H1 (cell line): Measurements from ENCODE around the gene DNAAF5. TPM values are rescaled to one million over a fixed set of nuclear protein-coding genes. Genes with fewer than 3 reads are reported as not detected.

Source experiments
- CTCF ChIA-PET: fragments of 300-600 bp; sonication (Branson Sonifier 250); formaldehyde crosslinking; loops from one replicate; lab custom pipeline; 2021; ENCODE audit not compliant: partially characterized antibody; lab: Charles Lee
- POLR2A ChIA-PET: fragments of 300-600 bp; sonication (Branson Sonifier 250); formaldehyde crosslinking; loops from one replicate; lab custom pipeline; 2021; ENCODE audit warnings: inconsistent platforms; ENCODE audit not compliant: partially characterized antibody; lab: Charles Lee
- DNase-seq, 2 experiments: peaks; one replicate each; pipeline versions ENCODE4 v3.0.0 to v3.0.0-alpha.2; 2010 to 2022; ENCODE audit warnings: low spot score in 2 of 2, low read depth in 1 of 2, mixed read lengths in 1 of 2
- FAIRE-seq: peaks from 2 replicates; lab custom pipeline; 2011; peaks lifted over from hg19 to GRCh38; lab: Jason Lieb, UNC
- H2AFZ ChIP-seq: 2 replicates; pipeline ENCODE4 v1.8.1; 2012; ENCODE audit warnings: low read length, inconsistent platforms
- H2AK5ac ChIP-seq: 2 replicates; pipeline ENCODE4 v1.6.1; 2013; ENCODE audit warnings: low read depth, low read length
- H2BK120ac ChIP-seq: replicated peaks from 2 replicates; pipeline ENCODE3; 2013; ENCODE audit warnings: low read depth, low read length, inconsistent platforms
- H2BK12ac ChIP-seq: 2 replicates; pipeline ENCODE4 v1.6.1; 2013; ENCODE audit warnings: low read depth, low read length
- H2BK15ac ChIP-seq: 2 replicates; pipeline ENCODE4 v1.6.1; 2013; ENCODE audit warnings: low read length
- H2BK20ac ChIP-seq: 2 replicates; pipeline ENCODE4 v1.6.1; 2013; ENCODE audit warnings: low read length
- H2BK5ac ChIP-seq: 2 replicates; pipeline ENCODE4 v1.6.1; 2013; ENCODE audit warnings: low read depth, low read length
- H3K14ac ChIP-seq: 2 replicates; pipeline ENCODE4 v1.6.1; 2013; ENCODE audit warnings: inconsistent platforms; ENCODE audit not compliant: insufficient read length
- H3K18ac ChIP-seq: 2 replicates; pipeline ENCODE4 v1.6.1; 2013; ENCODE audit warnings: low read length; ENCODE audit errors: extremely low read depth
- H3K23ac ChIP-seq: 2 replicates; pipeline ENCODE4 v1.6.1; 2013; ENCODE audit warnings: inconsistent platforms; ENCODE audit not compliant: insufficient read length
- H3K23me2 ChIP-seq: 2 replicates; pipeline ENCODE4 v1.6.1; 2013; ENCODE audit warnings: low read depth, low read length
- H3K27ac ChIP-seq: 2 replicates; pipeline ENCODE4 v1.6.1; 2011; ENCODE audit warnings: low read depth, low read length, inconsistent platforms
- H3K27me3 ChIP-seq, 4 experiments: replicated peaks in 1 of 4; 1 replicate in 1 of 4; 2 replicates in 3 of 4; pipeline versions ENCODE4 v1.6.1 to v1.8.1; 2011 to 2013; ENCODE audit warnings: low read length in 3 of 4, mild to moderate bottlenecking in 3 of 4, inconsistent platforms in 2 of 4, mixed read lengths in 2 of 4, moderate library complexity in 1 of 4; ENCODE audit not compliant: control insufficient read depth in 3 of 4, insufficient read depth in 3 of 4; ENCODE audit errors: extremely low read depth in 1 of 4
- H3K36me3 ChIP-seq, 4 experiments: 2 replicates each; pipeline versions ENCODE4 v1.6.1 to v1.8.1; 2011 to 2013; ENCODE audit warnings: mild to moderate bottlenecking in 4 of 4, low read length in 3 of 4, moderate library complexity in 2 of 4, control low read depth in 1 of 4, inconsistent platforms in 1 of 4; ENCODE audit not compliant: insufficient read depth in 4 of 4, control insufficient read depth in 2 of 4
- H3K4ac ChIP-seq: replicated peaks from 2 replicates; pipeline ENCODE3; 2013; ENCODE audit warnings: low read length, low read depth, mixed read lengths, inconsistent platforms; ENCODE audit not compliant: insufficient read length
- H3K4me1 ChIP-seq, 4 experiments: replicated peaks in 1 of 4; 1 replicate in 1 of 4; 2 replicates in 3 of 4; pipeline versions ENCODE4 v1.6.1 to v1.8.1; 2011 to 2013; ENCODE audit warnings: low read length in 3 of 4, inconsistent platforms in 2 of 4, mixed read lengths in 1 of 4; ENCODE audit not compliant: insufficient read depth in 4 of 4, control insufficient read depth in 3 of 4
- H3K4me2 ChIP-seq, 2 experiments: 2 replicates each; pipeline versions ENCODE4 v1.6.1 to v1.8.1; 2011 to 2013; ENCODE audit warnings: low read depth in 2 of 2, low read length in 2 of 2, control low read depth in 1 of 2, inconsistent platforms in 1 of 2, mild to moderate bottlenecking in 1 of 2; ENCODE audit not compliant: insufficient read depth in 1 of 2
- H3K4me3 ChIP-seq, 4 experiments: fragments of 200-600, 300-600 bp in 1 of 4; sonication (generic), shearing (Covaris generic), sonication (Bioruptor Twin) in 1 of 4; 2 replicates each; pipeline versions ENCODE4 v1.5.1 to v1.8.1; 2011 to 2016; ENCODE audit warnings: low read length in 4 of 4, low read depth in 3 of 4, control low read depth in 2 of 4, inconsistent platforms in 2 of 4, mild to moderate bottlenecking in 2 of 4, mixed read lengths in 1 of 4, moderate library complexity in 1 of 4; ENCODE audit not compliant: insufficient read depth in 2 of 4; ENCODE audit errors: extremely low read depth in 1 of 4
- H3K56ac ChIP-seq: replicated peaks from 2 replicates; pipeline ENCODE3; 2013; ENCODE audit warnings: low read depth, mild to moderate bottlenecking, mixed read lengths, low read length, inconsistent platforms; ENCODE audit not compliant: insufficient read length
- H3K79me1 ChIP-seq: 2 replicates; pipeline ENCODE4 v1.6.1; 2013; ENCODE audit warnings: low read depth, low read length, control low read depth
- H3K79me2 ChIP-seq, 2 experiments: 2 replicates each; pipeline versions ENCODE4 v1.6.1 to v1.8.1; 2012 to 2013; ENCODE audit warnings: low read length in 2 of 2, mild to moderate bottlenecking in 2 of 2, inconsistent platforms in 1 of 2; ENCODE audit not compliant: insufficient read depth in 2 of 2, control insufficient read depth in 1 of 2
- H3K9ac ChIP-seq, 4 experiments: replicated peaks in 1 of 4; 1 replicate in 1 of 4; 2 replicates in 3 of 4; pipeline versions ENCODE4 v1.6.1 to v1.8.1; 2011 to 2013; ENCODE audit warnings: low read depth in 3 of 4, low read length in 3 of 4, control low read depth in 2 of 4, mild to moderate bottlenecking in 2 of 4, moderate library complexity in 2 of 4, inconsistent platforms in 1 of 4; ENCODE audit errors: extremely low read depth in 1 of 4
- H3K9me3 ChIP-seq, 2 experiments: 2 replicates each; pipeline versions ENCODE4 v1.6.1 to v1.8.1; 2012 to 2013; ENCODE audit warnings: mild to moderate bottlenecking in 2 of 2, moderate library complexity in 2 of 2, control low read depth in 1 of 2, inconsistent platforms in 1 of 2, low read depth in 1 of 2, low read length in 1 of 2, mixed read lengths in 1 of 2; ENCODE audit not compliant: insufficient read depth in 2 of 2
- H4K20me1 ChIP-seq, 2 experiments: replicated peaks in 1 of 2; 2 replicates each; pipeline versions ENCODE3 to v1.8.1; 2011 to 2013; ENCODE audit warnings: inconsistent platforms in 2 of 2, low read length in 2 of 2, mild to moderate bottlenecking in 1 of 2; ENCODE audit not compliant: insufficient read depth in 2 of 2, control insufficient read depth in 1 of 2
- H4K5ac ChIP-seq: 2 replicates; pipeline ENCODE4 v1.6.1; 2013; ENCODE audit warnings: low read length, low read depth, mixed read lengths, inconsistent platforms; ENCODE audit not compliant: insufficient read length
- H4K8ac ChIP-seq: 2 replicates; pipeline ENCODE4 v1.8.0; 2013; ENCODE audit warnings: mild to moderate bottlenecking, moderate library complexity, low read length, inconsistent platforms; ENCODE audit not compliant: insufficient read depth; ENCODE audit errors: extremely low read depth
- H4K91ac ChIP-seq: replicated peaks from 2 replicates; pipeline ENCODE3; 2013; ENCODE audit warnings: low read length, mixed read lengths, inconsistent platforms; ENCODE audit not compliant: insufficient read length
- CBX8 ChIP-seq: fragments of 300-800, 300-1000 bp; sonication (generic); IDR thresholded peaks from 2 replicates; pipeline ENCODE4 v1.7.1; 2016; ENCODE audit warnings: low read depth, low read length, borderline replicate concordance
- EZH2 ChIP-seq: fragments of 200-600 bp; sonication (generic); IDR thresholded peaks from 2 replicates; pipeline ENCODE4 v1.7.1; 2012; ENCODE audit warnings: low read depth, mild to moderate bottlenecking, moderate library complexity, low read length, inconsistent platforms; ENCODE audit not compliant: severe bottlenecking
- HDAC6 ChIP-seq: IDR thresholded peaks from one replicate; pipeline ENCODE4 v1.7.1; 2012; ENCODE audit warnings: low read depth, mild to moderate bottlenecking, inconsistent platforms, low read length, moderate library complexity
- RFX5 ChIP-seq: IDR thresholded peaks from 2 replicates; pipeline ENCODE4 v1.6.1; 2011; ENCODE audit warnings: low read depth, low read length, improper control_type of control experiment, borderline replicate concordance
- SIN3A ChIP-seq, 2 experiments: IDR thresholded peaks in 1 of 2; conservative IDR thresholded peaks in 1 of 2; 2 replicates each; pipeline ENCODE4 v1.6.1; 2011 to 2012; ENCODE audit warnings: low read length in 2 of 2, improper control_type of control experiment in 1 of 2, low read depth in 1 of 2, mild to moderate bottlenecking in 1 of 2
- TBP ChIP-seq: IDR thresholded peaks from 2 replicates; pipeline ENCODE4 v1.6.1; 2011; ENCODE audit warnings: low read depth, low read length, improper control_type of control experiment
- WGBS, 2 experiments: shearing (Covaris generic) in 1 of 2; methylation state at CpG; one replicate each; pipeline versions ENCODE4 v1.1.6 to v1.1.7; 2013 to 2015; ENCODE audit warnings: low lambda C conversion rate in 2 of 2, mixed read lengths in 2 of 2, inconsistent platforms in 1 of 2, low coverage in 1 of 2, missing lambda C conversion rate in 1 of 2; ENCODE audit not compliant: insufficient replicate concordance in 2 of 2, insufficient coverage in 1 of 2, insufficient read length in 1 of 2; ENCODE audit errors: extremely low coverage in 1 of 2, missing lambda C conversion rate in 1 of 2; 5-methylcytosine and 5-hydroxymethylcytosine counted together
- polyA plus RNA-seq, 7 experiments: library from polyadenylated mRNA; depleted of rRNA in 3 of 7; stranded (reverse) in 5 of 7; unstranded in 2 of 7; fragments of >200 nt in 5 of 7; fragments of 200-250 nt in 2 of 7; gene quantifications; 1 replicate in 5 of 7; 2 replicates in 1 of 7; 4 replicates in 1 of 7; pipeline versions ENCODE4 v1.2.1 to v1.2.3, GENCODE V29; 2011 to 2013; ENCODE audit warnings: missing spikeins in 2 of 7, mixed read lengths in 2 of 7
- total RNA-seq: library from RNA; stranded (reverse); fragmentation: NEBNext Ultra II Directional; extraction: Animal tissue kit (Norgen Biotek cat#: 25700); gene quantifications from 2 replicates; pipeline ENCODE4 v1.2.1, GENCODE V29; 2021
- TF ChIP-seq, protein P1 (sequence below): IDR thresholded peaks from 2 replicates; pipeline ENCODE4 v1.6.1; 2012; ENCODE audit warnings: low read length, inconsistent platforms

Gene DNAAF5
- total and polyA plus RNA-seq, 2 of the 8 experiments (the other 6 are each of a cell fraction or from before 2014, with no cell fraction given) = 55.1 to 95.9 TPM

DNA sequence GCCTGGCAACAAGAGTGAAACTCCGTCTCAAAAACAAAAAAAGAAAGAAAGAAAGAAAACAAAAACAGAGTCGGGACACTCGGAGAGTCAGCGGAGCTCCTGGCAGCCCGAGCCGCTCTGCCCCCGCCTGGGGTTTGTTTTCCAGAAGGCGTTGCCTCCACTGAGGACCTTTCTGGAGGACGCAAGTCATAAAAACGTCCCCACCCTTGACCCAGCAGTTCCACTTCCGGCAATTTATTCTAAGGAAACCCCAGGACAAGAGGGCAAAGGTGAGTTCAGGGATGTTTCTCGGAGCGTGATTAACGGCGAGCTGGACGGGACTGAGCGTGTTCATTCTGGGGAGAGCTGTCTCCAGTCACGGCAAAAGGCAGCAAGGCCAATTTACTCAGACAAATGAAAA is 78.8 kb downstream of the DNAAF5 start:
- no peaks in the 10 kb centered on the region for H3K23me2 ChIP-seq
- H2AFZ ChIP-seq = no peak overlapping the region
- WGBS, 2 experiments = 93% methylated on average over 18 of the region's 18 CpGs; no CpG with 5 or more reads in 1 of the 2 experiments
- ChIA-PET CTCF (interaction anchor here (0.9 to 1.1 kb wide), 2 partner anchors 17 to 31 kb away, joined by 3 to 4 read pairs; no protein-coding TSS in a partner anchor), POLR2A (interaction anchor here (1.2 kb wide), 1 partner anchor 12 kb away, joined by 4 read pairs; no protein-coding TSS in a partner anchor)
- no peak overlapping the region for H4K8ac ChIP-seq
- H3K79me1 ChIP-seq = no peaks in the 10 kb centered on the region
- no peak overlapping the region for H4K91ac ChIP-seq
- no peak overlapping the region for H2BK120ac ChIP-seq
- TF ChIP-seq HDAC6 (no peak), EZH2 (no peak), TBP (no peak), SIN3A (conservative IDR thresholded peaks at IDR 0.05 in 1 of 2, IDR thresholded peaks at IDR 0.05 in 1 of 2; ENCODE audit: low read depth in 1 of 2, low read length in 2 of 2) (no peak), CBX8 (no peak), RFX5 (no peak)
- TF ChIP-seq, protein P1, sequence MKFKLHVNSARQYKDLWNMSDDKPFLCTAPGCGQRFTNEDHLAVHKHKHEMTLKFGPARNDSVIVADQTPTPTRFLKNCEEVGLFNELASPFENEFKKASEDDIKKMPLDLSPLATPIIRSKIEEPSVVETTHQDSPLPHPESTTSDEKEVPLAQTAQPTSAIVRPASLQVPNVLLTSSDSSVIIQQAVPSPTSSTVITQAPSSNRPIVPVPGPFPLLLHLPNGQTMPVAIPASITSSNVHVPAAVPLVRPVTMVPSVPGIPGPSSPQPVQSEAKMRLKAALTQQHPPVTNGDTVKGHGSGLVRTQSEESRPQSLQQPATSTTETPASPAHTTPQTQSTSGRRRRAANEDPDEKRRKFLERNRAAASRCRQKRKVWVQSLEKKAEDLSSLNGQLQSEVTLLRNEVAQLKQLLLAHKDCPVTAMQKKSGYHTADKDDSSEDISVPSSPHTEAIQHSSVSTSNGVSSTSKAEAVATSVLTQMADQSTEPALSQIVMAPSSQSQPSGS = no peak
- H3K27me3 ChIP-seq = no peaks in the 10 kb centered on the region
- H3K27ac ChIP-seq = no peak overlapping the region
- no peaks in the 10 kb centered on the region for H3K4me1 ChIP-seq
- no peak overlapping the region for H2BK12ac ChIP-seq
- no peak overlapping the region for H2BK15ac ChIP-seq
- H4K20me1 ChIP-seq = no peaks in the 10 kb centered on the region
- no peak overlapping the region for H3K56ac ChIP-seq
- H2BK5ac ChIP-seq = no peak overlapping the region
- no peak overlapping the region for H3K4me3 ChIP-seq
- H3K18ac ChIP-seq = no peak overlapping the region
- no peak for FAIRE-seq
- H3K36me3 ChIP-seq = no peaks in the 10 kb centered on the region
- H3K4ac ChIP-seq = no peak overlapping the region
- H3K79me2 ChIP-seq = no peaks in the 10 kb centered on the region
- no peak overlapping the region for H4K5ac ChIP-seq
- peaks cover 0 to 3% of the 10 kb centered on the region in 2 experiments; a peak in 1 of 4 replicates for H3K9me3 ChIP-seq
- H3K9ac ChIP-seq = no peak overlapping the region
- H3K23ac ChIP-seq = no peak overlapping the region
- H3K14ac ChIP-seq = no peak overlapping the region
- H2AK5ac ChIP-seq = no peak overlapping the region
- H2BK20ac ChIP-seq = no peak overlapping the region
- no peak overlapping the region for H3K4me2 ChIP-seq
- DNase-seq = no peak
